HS-27A (cell line): Measurements from ENCODE around the gene ENPP3.
"Not testable (repeated sequence)": the region's sequence is repeated elsewhere in the genome, so short reads cannot be mapped to it uniquely, and the experiment has no call there.

ENCODE experiments used
- DNase-seq: peaks from one replicate; pipeline ENCODE4 v3.0.0-alpha.2; 2012; ENCODE audit warnings: low read depth, missing footprints

Gene ENPP3

GRCh38 chr6:131687022-131687421, 49.9 kb downstream of the ENPP3 start:
- no peak for DNase-seq

DNA sequence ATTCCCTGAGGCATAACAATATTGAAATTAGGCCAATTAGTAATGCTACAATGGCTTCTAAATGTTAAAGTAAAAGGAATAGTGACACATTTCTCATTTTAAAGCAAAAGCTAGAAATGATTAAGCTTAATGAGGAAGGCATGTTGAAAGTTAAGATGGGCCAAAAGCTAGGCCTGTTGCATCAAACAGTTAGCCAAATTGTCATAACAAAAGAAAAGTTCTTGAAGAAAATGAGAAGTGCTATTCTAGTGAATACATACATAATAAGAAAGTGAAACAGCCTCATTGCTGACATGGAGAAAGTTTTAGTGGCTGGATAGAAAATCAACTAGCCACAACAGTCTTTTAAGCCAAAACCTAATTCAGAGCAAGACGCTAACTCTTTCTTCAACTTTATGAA, 51.2 kb downstream of the ENPP3 start:
- DNase-seq, result no peak

DNA sequence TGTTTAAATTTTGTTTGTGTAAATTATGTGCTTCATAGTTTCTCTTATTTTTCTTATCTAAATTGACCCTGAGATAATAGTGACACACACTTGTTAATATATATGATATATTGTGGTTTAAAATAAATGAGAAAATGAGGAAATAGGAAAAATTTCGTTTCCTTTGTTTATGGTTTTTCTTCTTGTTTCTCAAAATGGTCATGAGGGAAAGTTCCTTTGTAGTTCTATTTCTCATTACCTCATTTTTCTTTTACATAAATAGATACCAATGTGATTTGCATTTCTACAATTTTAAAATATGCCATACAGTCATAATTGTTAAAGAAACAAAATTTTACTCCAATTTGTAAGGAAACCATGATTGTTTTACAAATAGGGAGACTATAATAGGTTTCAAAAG, 54.9 kb downstream of the ENPP3 start:
- no peak for DNase-seq

DNA sequence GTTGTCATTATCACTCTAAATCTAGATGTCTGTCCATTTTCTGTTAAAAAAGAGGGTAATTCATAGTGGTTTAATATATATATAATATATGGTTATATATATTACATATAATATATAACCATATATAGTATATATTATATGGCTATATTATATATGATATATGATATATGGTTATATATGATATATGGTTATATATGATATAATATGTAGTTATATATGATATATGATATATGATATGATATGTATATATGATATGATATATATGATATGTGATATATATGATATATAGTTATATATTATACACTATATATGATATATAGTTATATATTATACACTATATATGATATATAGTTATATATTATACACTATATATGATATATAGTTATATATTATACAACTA, 55.5 kb downstream of the ENPP3 start:
- DNase-seq, result no peak

DNA sequence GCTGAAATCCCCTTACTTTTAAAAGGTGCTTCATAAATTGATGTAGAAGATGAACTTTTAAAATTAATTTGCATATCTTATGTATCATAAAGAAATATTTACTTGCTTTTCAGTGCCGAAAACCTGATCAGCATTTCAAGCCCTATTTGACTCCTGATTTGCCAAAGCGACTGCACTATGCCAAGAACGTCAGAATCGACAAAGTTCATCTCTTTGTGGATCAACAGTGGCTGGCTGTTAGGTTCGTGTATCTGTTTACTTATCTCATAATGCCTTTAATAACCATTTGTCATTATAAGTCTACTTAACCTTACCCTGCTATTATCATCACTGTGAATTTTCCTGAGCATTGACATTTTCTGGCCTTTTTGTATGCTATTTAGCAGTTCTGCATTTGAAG, 56.3 kb downstream of the ENPP3 start:
- DNase-seq, result no peak

DNA sequence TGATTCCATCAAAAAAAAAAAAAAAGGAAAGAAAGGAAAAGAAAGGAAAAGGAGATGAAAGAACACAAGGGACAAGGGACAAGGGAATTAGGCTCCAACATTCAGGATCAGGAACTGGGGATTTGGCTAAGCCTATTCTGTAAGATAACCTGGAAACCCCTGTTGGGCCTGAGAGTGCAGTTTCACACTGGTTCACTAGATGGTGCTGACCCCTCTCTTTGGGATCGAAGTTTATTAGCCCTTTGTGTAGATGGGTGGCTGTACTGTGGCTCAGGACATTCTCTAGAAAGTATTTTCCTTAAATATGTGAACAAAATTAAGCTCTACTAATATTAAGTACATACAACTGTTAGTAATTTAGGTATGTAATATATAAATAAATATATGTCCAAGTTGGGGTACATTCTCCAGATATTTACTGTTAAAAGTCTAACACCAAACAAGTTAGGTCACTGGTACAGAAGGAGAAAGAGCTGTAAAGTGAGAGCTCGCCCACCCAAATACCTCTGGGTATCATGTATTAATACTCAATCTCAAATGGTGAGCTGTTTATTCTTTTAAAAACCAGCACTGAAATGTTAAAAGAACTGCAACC, 57.8 kb downstream of the ENPP3 start:
- peak; percentile 46 for DNase-seq

DNA sequence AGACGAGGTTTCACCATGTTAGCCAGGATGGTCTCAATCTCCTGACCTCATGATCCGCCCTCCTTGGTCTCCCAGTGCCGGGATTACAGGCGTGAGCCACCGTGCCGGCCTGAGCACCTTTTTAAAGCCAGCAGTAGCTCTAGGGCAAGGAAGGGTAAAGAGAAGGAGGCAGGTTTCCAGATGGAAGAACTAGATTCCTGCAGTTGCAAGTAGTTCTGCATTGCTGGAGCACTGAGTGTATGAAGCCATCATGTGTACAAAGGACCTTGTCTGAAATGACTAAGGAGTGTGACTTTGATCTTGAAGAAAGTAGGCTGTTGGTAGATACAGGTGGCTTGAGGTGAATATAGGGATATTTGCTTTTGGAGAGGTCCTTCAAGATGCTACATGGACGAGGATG, 59.9 kb downstream of the ENPP3 start:
- DNase-seq, result no peak

GRCh38 chr6:131700851-131701250, 63.7 kb downstream of the ENPP3 start:
- not testable (repeated sequence) for DNase-seq

DNA sequence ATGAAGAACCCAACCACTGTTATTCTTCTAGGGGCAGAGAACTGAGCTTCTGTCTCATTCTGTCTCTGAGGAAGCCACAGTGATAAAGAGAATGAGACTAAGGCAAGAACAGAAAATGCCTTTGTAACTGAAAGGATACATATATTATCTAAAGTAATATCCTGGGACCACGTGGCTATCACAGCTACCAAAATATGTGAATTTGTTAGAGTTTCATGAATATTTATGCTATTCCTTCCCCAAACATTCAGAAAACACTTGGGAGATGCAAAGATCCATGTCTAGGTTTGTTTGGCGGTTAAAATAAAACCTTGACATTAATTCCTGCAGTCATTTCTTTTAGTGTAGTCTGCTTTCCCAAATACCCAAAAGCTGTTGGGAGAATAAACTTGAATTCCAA, 66.8 kb downstream of the ENPP3 start:
- DNase-seq, result not testable (repeated sequence)

- not testable (repeated sequence) for DNase-seq
Observed at GRCh38 chr6:131710917-131711316, 73.8 kb downstream of the ENPP3 start, which contains the start of gene CTAGE9. CTAGE9 (minus strand) TSS chr6:131711017; CDS start chr6:131711017, 0 bp downstream.

DNA sequence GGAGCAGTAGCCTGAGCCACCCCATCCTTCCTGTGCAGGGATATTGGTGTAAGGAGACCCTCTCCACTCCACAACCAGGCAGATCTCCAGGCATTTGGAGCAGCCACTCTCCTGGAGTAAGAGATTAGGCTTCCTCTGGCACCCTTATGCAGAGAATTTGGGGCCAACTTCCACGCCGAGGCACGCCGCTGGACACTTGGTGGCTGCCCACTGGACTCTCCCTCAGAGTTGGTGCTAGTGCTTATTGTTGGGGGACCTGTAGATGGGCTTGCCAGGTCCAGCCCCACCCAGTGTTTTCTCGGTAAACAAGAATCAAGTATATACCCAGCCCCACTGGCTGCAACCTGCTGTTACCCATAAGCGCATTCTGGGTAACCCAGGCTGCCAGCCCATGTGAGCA, 78.5 kb downstream of the ENPP3 start:
- not testable (repeated sequence) for DNase-seq

DNA sequence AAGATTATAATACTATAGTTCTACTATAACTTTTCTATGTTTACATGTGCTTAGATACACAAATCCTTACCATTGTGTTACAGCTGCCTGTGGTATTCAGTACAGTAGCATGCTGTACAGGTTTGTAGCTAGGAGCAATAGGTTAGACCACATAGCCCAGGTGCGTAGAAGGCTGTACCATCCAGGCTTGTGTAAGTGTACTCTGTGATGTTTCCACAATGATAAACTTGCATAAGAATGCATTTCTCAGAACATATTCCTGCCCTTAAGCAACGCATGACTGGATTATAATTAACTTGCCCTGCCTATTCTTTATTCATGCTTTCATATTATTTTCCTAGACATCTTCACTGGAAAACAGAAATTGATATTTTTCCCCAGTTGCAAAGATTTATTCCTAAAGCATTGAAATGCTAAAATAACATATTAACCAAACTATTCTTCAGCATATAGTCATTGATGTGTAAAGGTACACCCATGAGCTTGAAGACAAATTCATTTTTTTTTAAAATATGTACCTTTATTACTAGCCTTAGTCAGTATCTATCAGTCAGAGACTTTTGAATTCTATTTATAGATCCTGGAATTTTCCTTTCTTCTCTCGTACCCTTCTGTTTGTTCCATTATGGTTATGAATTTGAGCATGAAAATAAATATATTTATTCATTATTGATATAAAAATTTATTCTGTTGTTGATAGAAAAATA, 80.9 kb downstream of the ENPP3 start:
- DNase-seq, result no peak

- DNase-seq, result no peak
Observed at GRCh38 chr6:131721161-131721560, 84.1 kb downstream of the ENPP3 start.

DNA sequence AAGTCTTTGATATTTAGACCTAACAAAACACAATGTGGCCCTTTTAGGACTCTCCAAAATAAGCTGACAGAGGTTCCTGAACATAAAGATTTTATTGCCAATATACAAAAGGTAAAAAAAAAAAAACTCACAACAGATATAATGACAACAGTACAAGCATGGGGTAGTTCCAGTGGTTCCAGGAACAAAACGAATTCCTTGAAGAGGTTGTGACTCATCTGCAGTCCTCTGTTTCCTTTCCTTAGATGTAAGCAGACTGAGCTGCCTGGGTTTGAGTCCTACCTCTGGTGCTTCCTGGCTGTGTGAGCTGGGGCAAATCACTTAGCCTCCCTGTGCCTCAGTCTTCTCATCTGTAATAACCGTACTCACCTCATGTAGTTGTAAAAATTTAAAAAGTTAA, 87.0 kb downstream of the ENPP3 start:
- DNase-seq, result no peak

- no peak for DNase-seq
Observed at GRCh38 chr6:131727467-131727866, 90.4 kb downstream of the ENPP3 start.

GRCh38 chr6:131727868-131728267, 90.8 kb downstream of the ENPP3 start:
- no peak for DNase-seq

GRCh38 chr6:131728296-131728939, 91.3 kb downstream of the ENPP3 start:
- no peak for DNase-seq

DNA sequence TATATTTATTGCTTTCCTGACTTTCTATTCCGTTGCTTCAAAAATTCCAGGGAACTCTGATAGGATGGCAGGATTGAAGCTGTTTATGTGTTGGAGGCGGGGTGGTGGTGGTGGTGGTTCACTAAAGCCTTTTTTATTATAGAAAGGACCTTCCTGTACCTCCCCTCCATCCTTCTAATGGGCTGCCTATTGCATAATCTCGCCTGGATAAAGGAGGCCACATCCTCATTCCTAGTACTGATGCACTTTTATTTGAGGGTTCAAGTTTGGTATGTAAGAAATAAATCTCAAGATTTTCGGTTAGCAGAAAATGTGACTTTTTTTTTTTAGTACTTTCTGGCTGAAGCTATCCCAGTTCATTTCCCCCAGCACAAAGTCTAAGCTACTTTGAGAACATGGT, 92.4 kb downstream of the ENPP3 start:
- DNase-seq, result no peak

DNA sequence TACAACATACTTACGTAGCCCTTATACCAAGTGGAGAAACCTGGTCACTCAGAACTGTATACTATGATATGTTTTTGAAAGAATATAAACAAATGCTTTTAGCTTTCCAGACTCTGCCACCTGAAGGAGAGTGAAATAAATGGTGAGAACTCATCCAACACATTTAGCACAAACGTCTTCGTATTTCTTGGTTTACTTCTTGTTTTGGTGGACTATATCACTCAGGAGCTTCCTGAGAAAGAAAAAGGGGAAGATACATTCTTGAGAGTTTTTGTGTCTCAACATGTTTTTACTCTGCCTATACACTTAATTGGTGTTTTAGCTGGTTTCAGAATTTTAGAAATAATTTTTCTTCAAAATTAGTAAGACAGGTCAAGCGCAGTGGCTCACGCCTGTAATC, 93.2 kb downstream of the ENPP3 start:
- DNase-seq, result no peak

- DNase-seq, result no peak
Observed at GRCh38 chr6:131731224-131731623, 94.1 kb downstream of the ENPP3 start.

DNA sequence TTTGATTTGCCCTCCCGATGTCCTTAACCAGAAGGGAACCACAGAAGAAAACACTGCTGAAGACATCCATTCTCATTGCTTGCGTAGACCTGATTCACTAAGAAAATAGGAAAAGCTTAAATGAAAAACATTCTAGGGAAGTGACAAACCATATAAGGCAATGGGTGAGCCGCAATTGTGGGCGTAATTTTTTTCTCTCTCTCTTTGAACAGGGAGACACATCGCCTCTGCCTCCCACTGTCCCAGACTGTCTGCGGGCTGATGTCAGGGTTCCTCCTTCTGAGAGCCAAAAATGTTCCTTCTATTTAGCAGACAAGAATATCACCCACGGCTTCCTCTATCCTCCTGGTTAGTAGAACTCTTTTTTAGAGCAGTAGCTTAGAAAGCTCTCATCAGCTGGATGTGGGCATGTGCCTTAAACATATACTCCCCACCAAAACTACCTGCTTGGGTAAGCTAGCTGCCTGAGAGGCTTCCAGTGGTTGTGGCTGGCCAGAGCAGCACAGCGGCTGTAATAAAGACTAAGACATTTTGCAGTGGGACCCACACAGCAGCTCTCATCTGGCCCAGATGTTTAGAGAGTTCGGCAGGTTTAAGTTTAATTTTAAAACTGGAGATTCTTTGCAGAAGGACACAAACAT, 96.4 kb downstream of the ENPP3 start:
- peak; percentile 34 for DNase-seq

GRCh38 chr6:131736003-131736596, 99.0 kb downstream of the ENPP3 start:
- no peak for DNase-seq

DNA sequence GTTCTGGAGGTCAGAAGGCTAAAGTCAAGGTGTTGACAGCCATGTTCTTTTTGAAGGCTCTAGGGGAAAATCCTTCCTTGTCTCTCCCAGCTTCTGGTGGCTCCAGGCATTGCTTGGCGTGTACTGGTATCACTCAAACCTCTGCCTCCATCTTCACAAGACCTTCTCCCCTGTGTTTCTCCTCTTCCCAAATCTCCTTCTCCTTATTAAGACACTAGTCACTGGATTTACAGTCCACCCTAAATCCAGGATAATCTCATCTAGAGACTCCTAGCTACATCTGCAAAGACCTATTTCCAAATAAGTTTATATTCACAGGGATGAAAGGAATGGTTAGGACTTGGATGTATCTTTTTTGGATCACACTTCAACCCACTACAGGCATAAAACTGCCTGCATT, 99.7 kb downstream of the ENPP3 start:
- no peak for DNase-seq
